OCI-LY1 (cell line): ENCODE results near the gene ADAMTS15.

Source experiments
- H2AFZ ChIP-seq: fragments of 200-600 bp; sonication (generic), shearing (Covaris generic); 2 replicates; pipeline ENCODE4 v1.6.0; 2014; ENCODE audit warnings: antibody characterized with exemption, mild to moderate bottlenecking, low read length
- H3F3A ChIP-seq: fragments of 200-600 bp; sonication (generic), shearing (Covaris generic); 2 replicates; pipeline ENCODE4 v1.6.0; 2014; ENCODE audit warnings: mild to moderate bottlenecking, antibody characterized with exemption, low read length, moderate library complexity; ENCODE audit not compliant: insufficient read depth
- H3K27ac ChIP-seq: fragments of 200-600 bp; sonication (generic); 2 replicates; pipeline ENCODE4 v1.5.1; 2014; ENCODE audit warnings: low read length, mixed run types, mild to moderate bottlenecking, low read depth; ENCODE audit not compliant: poor library complexity, severe bottlenecking
- H3K27me3 ChIP-seq: fragments of 200-600 bp; sonication (generic); 2 replicates; pipeline ENCODE4 v1.6.0; 2014; ENCODE audit warnings: antibody characterized with exemption, mild to moderate bottlenecking, low read length, moderate library complexity; ENCODE audit not compliant: insufficient read depth
- H3K36me3 ChIP-seq: fragments of 200-600 bp; sonication (generic); 2 replicates; pipeline ENCODE4 v1.6.1; 2014; ENCODE audit warnings: mild to moderate bottlenecking, antibody characterized with exemption, low read length, moderate library complexity, mixed read lengths; ENCODE audit not compliant: insufficient read depth
- H3K4me1 ChIP-seq: fragments of 200-600 bp; sonication (generic); 2 replicates; pipeline ENCODE4 v1.5.1; 2014; ENCODE audit warnings: mild to moderate bottlenecking, low read length, moderate library complexity; ENCODE audit not compliant: insufficient read depth, severe bottlenecking
- H3K4me2 ChIP-seq: fragments of 200-600 bp; sonication (generic), shearing (Covaris generic); 2 replicates; pipeline ENCODE4 v1.6.1; 2014; ENCODE audit warnings: low read length
- H3K4me3 ChIP-seq: fragments of 200-600 bp; sonication (generic); 2 replicates; pipeline ENCODE4 v1.5.1; 2014; ENCODE audit warnings: low read length, low read depth, mild to moderate bottlenecking, mixed read lengths; ENCODE audit not compliant: poor library complexity, severe bottlenecking
- H3K79me2 ChIP-seq: fragments of 200-600 bp; shearing (Covaris generic); 2 replicates; pipeline ENCODE4 v1.6.1; 2016; ENCODE audit warnings: mixed run types, low read length, mixed read lengths; ENCODE audit not compliant: insufficient read depth
- H3K9ac ChIP-seq: fragments of 200-600 bp; sonication (generic), shearing (Covaris generic); 2 replicates; pipeline ENCODE4 v1.6.1; 2014; ENCODE audit warnings: mild to moderate bottlenecking, low read length, mixed read lengths
- H3K9me2 ChIP-seq: fragments of 200-600 bp; sonication (generic), shearing (Covaris generic); 2 replicates; pipeline ENCODE4 v1.6.1; 2014; ENCODE audit warnings: low read depth, mild to moderate bottlenecking, low read length, mixed read lengths
- H3K9me3 ChIP-seq: fragments of 200-600 bp; shearing (Covaris generic); 2 replicates; pipeline ENCODE4 v1.6.1; 2014; ENCODE audit warnings: low read length, mixed read lengths
- H4K20me1 ChIP-seq: fragments of 200-600 bp; sonication (generic), shearing (Covaris generic); 2 replicates; pipeline ENCODE4 v1.6.0; 2016; ENCODE audit warnings: mild to moderate bottlenecking, low read length; ENCODE audit not compliant: insufficient read depth
- CTCF ChIP-seq: fragments of 200-600 bp; sonication (generic), shearing (Covaris generic); IDR thresholded peaks from 2 replicates; pipeline ENCODE4 v1.5.1; 2017; ENCODE audit warnings: mild to moderate bottlenecking, antibody characterized with exemption, low read length, moderate library complexity, mixed read lengths
- EZH2 ChIP-seq: fragments of 200-600 bp; sonication (generic), shearing (Covaris generic); IDR thresholded peaks from 2 replicates; pipeline ENCODE4 v1.8.0; 2017; ENCODE audit warnings: borderline replicate concordance, mixed run types, mild to moderate bottlenecking, antibody characterized with exemption, low read length, moderate library complexity, mixed read lengths

The ADAMTS15 gene

DNA sequence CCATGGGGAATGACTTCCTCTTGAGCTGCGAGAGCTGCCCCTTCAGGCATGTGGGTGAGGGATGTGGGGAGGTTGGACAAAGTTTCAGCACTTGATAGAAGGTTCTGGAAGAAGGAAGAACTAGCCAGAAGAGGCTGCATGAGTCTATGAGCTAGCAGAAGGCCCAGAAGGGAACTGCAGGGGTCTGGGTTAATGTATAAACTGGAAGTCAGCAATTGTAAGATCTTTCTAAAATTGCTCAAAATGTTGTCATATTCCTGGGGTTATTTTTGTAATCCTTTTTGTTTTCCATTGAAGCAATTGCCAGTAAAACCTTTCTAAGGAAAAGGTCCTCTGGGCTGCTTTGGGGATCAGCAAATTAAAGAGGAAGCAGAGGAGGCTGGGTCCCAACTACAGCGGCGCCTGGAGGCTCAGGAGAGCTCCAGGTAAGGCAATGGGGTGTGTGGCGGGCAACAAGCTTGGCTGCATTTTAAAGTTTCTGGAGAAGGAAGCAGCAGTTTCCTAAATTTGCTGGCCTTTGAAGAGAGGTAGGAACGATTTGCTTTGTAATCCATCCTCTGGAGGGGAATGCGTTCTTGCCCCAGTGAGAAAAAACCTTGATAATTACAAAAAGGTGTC is 29.2 kb downstream of the ADAMTS15 start:
- no peaks in the 10 kb centered on the region for H3K79me2 ChIP-seq
- no peaks in the 10 kb centered on the region for H3K4me1 ChIP-seq
- no peak overlapping the region for H3K4me2 ChIP-seq
- no peaks in the 10 kb centered on the region for H4K20me1 ChIP-seq
- no peak overlapping the region for H3K9ac ChIP-seq
- TF ChIP-seq EZH2 (no peak), CTCF (no peak)
- H3K36me3 ChIP-seq, result no peaks in the 10 kb centered on the region
- H3F3A ChIP-seq, result no peaks in the 10 kb centered on the region
- no peaks in the 10 kb centered on the region for H3K27me3 ChIP-seq
- no peaks in the 10 kb centered on the region for H3K9me2 ChIP-seq
- no peaks in the 10 kb centered on the region for H3K9me3 ChIP-seq
- no peak overlapping the region for H2AFZ ChIP-seq
- no peak overlapping the region for H3K27ac ChIP-seq
- H3K4me3 ChIP-seq, result no peak overlapping the region

- H3K79me2 ChIP-seq, result no peaks in the 10 kb centered on the region
- no peaks in the 10 kb centered on the region for H4K20me1 ChIP-seq
- H3K4me3 ChIP-seq, result no peak overlapping the region
- H2AFZ ChIP-seq, result no peak overlapping the region
- H3K27me3 ChIP-seq, result no peaks in the 10 kb centered on the region
- no peak overlapping the region for H3K27ac ChIP-seq
- H3F3A ChIP-seq, result no peaks in the 10 kb centered on the region
- H3K9me3 ChIP-seq, result no peaks in the 10 kb centered on the region
- H3K9ac ChIP-seq, result no peak overlapping the region
- no peak for TF ChIP-seq CTCF
- no peak for TF ChIP-seq EZH2
- no peaks in the 10 kb centered on the region for H3K9me2 ChIP-seq
- no peak overlapping the region for H3K4me2 ChIP-seq
- H3K4me1 ChIP-seq, result no peaks in the 10 kb centered on the region
- no peaks in the 10 kb centered on the region for H3K36me3 ChIP-seq
Observed at GRCh38 chr11:130478204-130478701, 29.8 kb downstream of the ADAMTS15 start.

DNA sequence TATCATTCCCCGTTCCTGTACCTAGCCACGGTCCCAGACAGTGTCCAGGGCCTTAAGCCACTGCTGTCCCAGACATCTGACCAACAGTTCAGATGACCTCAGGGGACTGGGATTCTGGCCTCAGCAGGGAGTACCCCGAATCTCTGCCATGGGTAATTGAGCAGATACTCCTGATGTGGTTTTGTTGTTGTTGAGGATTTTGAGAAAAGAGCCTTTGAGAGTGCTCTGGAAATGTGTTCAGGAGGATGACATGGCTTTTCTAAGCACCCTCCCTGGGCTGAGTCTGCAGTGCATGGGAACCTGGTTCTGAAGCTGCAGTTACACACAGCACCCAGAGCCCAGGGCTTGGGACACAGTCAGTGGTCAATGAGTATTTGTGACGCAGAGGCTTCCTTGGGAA is 30.4 kb downstream of the ADAMTS15 start:
- TF ChIP-seq CTCF (no peak), EZH2 (no peak)
- Histone ChIP-seq H3K27me3 (no peaks in the 10 kb centered on the region), H3K4me3 (no peak overlapping the region), H3K4me1 (no peaks in the 10 kb centered on the region), H3K79me2 (no peaks in the 10 kb centered on the region), H3K27ac (no peak overlapping the region), H4K20me1 (no peaks in the 10 kb centered on the region), H3K9me3 (no peaks in the 10 kb centered on the region), H3F3A (no peaks in the 10 kb centered on the region), H2AFZ (no peak overlapping the region), H3K4me2 (no peak overlapping the region), H3K36me3 (no peaks in the 10 kb centered on the region), H3K9me2 (no peaks in the 10 kb centered on the region), H3K9ac (no peak overlapping the region)
